Stomach (tissue), 4 donors: Measurements from ENCODE around the gene TRAPPC3.

ENCODE experiments used
- EP300 ChIP-seq: sonication (generic); formaldehyde crosslinking; IDR thresholded peaks from one replicate; pipeline ENCODE4 v1.6.1; 2017; ENCODE audit warnings: antibody characterized with exemption
- POLR2A ChIP-seq, 4 donors: fragments of 450-650 bp; IDR thresholded peaks; one replicate each; pipeline ENCODE4 v1.6.1; 2016; ENCODE audit warnings: antibody characterized with exemption in 4 of 4, control low read depth in 2 of 4, mild to moderate bottlenecking in 1 of 4, moderate library complexity in 1 of 4
- POLR2AphosphoS5 ChIP-seq, 3 donors: sonication (generic); formaldehyde crosslinking; IDR thresholded peaks; one replicate each; pipeline ENCODE4 v1.6.1; 2016; ENCODE audit warnings: antibody characterized with exemption in 3 of 3
- TF ChIP-seq, protein P1 (sequence below), 7 experiments: fragments of 450-650 bp in 4 of 7; fragments of 200-600 bp in 3 of 7; sonication (generic) in 3 of 7; IDR thresholded peaks; one replicate each; pipeline ENCODE4 v1.5.1; 2016 to 2019; ENCODE audit warnings: antibody characterized with exemption in 7 of 7, control low read depth in 2 of 7, mild to moderate bottlenecking in 1 of 7

DNA sequence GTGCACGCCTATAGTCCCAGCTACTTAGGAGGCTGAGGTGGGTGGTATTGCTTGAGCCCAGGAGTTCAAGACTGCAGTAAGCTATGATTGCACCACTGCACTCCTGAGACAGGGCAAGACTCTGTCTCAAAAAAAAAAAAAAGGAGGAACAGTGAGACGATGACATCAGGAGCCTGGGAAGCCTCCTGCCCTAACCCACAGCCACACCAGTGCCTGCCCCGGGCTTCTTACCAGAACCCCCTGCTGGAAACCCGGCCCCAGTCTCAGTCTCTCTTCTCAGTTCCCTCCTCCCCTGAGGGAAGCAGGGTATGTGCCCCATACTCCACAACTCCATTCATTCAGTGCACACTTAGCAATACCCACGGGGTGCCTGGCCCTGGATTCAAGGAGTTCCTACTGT is 33.4 kb downstream of the TRAPPC3 start:
- TF ChIP-seq, protein P1, sequence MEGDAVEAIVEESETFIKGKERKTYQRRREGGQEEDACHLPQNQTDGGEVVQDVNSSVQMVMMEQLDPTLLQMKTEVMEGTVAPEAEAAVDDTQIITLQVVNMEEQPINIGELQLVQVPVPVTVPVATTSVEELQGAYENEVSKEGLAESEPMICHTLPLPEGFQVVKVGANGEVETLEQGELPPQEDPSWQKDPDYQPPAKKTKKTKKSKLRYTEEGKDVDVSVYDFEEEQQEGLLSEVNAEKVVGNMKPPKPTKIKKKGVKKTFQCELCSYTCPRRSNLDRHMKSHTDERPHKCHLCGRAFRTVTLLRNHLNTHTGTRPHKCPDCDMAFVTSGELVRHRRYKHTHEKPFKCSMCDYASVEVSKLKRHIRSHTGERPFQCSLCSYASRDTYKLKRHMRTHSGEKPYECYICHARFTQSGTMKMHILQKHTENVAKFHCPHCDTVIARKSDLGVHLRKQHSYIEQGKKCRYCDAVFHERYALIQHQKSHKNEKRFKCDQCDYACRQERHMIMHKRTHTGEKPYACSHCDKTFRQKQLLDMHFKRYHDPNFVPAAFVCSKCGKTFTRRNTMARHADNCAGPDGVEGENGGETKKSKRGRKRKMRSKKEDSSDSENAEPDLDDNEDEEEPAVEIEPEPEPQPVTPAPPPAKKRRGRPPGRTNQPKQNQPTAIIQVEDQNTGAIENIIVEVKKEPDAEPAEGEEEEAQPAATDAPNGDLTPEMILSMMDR (IDR thresholded peaks at IDR 0.05) = no peak
- TF ChIP-seq POLR2AphosphoS5 (IDR thresholded peaks at IDR 0.05) (no peak), POLR2A (IDR thresholded peaks at IDR 0.05) (no peak), EP300 (no peak)
